GM12878 (cell line): ENCODE data around the gene MAT2B. TPM values are rescaled to one million over a fixed set of nuclear protein-coding genes. Genes with fewer than 3 reads are reported as not detected.

Experiments
- ATAC-seq: fragments of 200-7000 bp; cut with Tn5 transposase; 3 replicates; pipeline ENCODE4 v1.9.1; 2020; ENCODE audit warnings: mild to moderate bottlenecking, moderate library complexity
- BruUV-seq: library from RNA; stranded (reverse); fragments of 400-500 nt; replicated peaks from 2 replicates; lab custom pipeline; 2021; lab: Mats Ljungman, UMichigan
- CTCF ChIA-PET: fragments of 300-600 bp; sonication (Branson Sonifier 250); formaldehyde crosslinking; extraction: SDS; loops from one replicate; lab custom pipeline; 2021; ENCODE audit warnings: inconsistent platforms; lab: Yijun Ruan, JAX
- POLR2A ChIA-PET: fragments of 350-600 bp; formaldehyde crosslinking; extraction: SDS; loops from one replicate; lab custom pipeline; 2021; ENCODE audit warnings: inconsistent platforms; lab: Charles Lee
- RAD21 ChIA-PET: fragments of 300-600 bp; sonication (Branson Sonifier 250); formaldehyde crosslinking; loops from one replicate; lab custom pipeline; 2023; ENCODE audit warnings: antibody characterized with exemption; ENCODE audit not compliant: unreplicated experiment; lab: Charles Lee
- SMC1A ChIA-PET: fragments of 300-600 bp; sonication (Branson Sonifier 250); formaldehyde crosslinking; loops from one replicate; lab custom pipeline; 2023; ENCODE audit not compliant: unreplicated experiment, uncharacterized antibody; lab: Charles Lee
- DNase-seq: peaks from one replicate; pipeline ENCODE4 v3.0.0-alpha.2; 2011; ENCODE audit warnings: low read depth, low spot score
- FAIRE-seq: peaks from 3 replicates; lab custom pipeline; 2011; peaks lifted over from hg19 to GRCh38; lab: Jason Lieb, UNC
- H2AFZ ChIP-seq: 2 replicates; pipeline ENCODE4 v1.6.0; 2011; ENCODE audit warnings: low read depth, low read length, control low read depth; ENCODE audit not compliant: control insufficient read depth
- H3K27ac ChIP-seq: 2 replicates; pipeline ENCODE4 v1.5.1; 2011; ENCODE audit warnings: control low read depth; ENCODE audit not compliant: control insufficient read depth, insufficient read depth
- H3K27me3 ChIP-seq, 2 experiments: replicated peaks in 1 of 2; 2 replicates each; pipeline versions ENCODE4 v1.6.0 to v1.6.1; 2011; ENCODE audit warnings: low read length in 1 of 2; ENCODE audit not compliant: control insufficient read depth in 2 of 2, insufficient read depth in 2 of 2
- H3K36me3 ChIP-seq, 2 experiments: 2 replicates each; pipeline ENCODE4 v1.5.1; 2011; ENCODE audit warnings: low read length in 1 of 2; ENCODE audit not compliant: control insufficient read depth in 2 of 2, insufficient read depth in 2 of 2
- H3K4me1 ChIP-seq: 2 replicates; pipeline ENCODE4 v1.6.1; 2011; ENCODE audit warnings: mild to moderate bottlenecking, low read length, moderate library complexity, mixed read lengths; ENCODE audit not compliant: control insufficient read depth, insufficient read depth
- H3K4me2 ChIP-seq: 2 replicates; pipeline ENCODE4 v1.6.0; 2011; ENCODE audit warnings: control low read depth; ENCODE audit not compliant: control insufficient read depth, insufficient read depth
- H3K4me3 ChIP-seq: fragments of 200-600 bp; sonication (generic); 2 replicates; pipeline ENCODE4 v1.5.1; 2016
- H3K79me2 ChIP-seq: 2 replicates; pipeline ENCODE4 v1.6.0; 2011; ENCODE audit warnings: low read length; ENCODE audit not compliant: control insufficient read depth, insufficient read depth
- H3K9ac ChIP-seq: 2 replicates; pipeline ENCODE4 v1.8.0; 2011; ENCODE audit warnings: low read length, control low read depth, mixed read lengths; ENCODE audit not compliant: control insufficient read depth, insufficient read depth
- H3K9me3 ChIP-seq: replicated peaks from 3 replicates; pipeline ENCODE4 v1.5.1; 2011; ENCODE audit warnings: mild to moderate bottlenecking, low read length; ENCODE audit not compliant: control insufficient read depth, insufficient read depth
- H4K20me1 ChIP-seq: 2 replicates; pipeline ENCODE4 v1.6.0; 2011; ENCODE audit not compliant: control insufficient read depth, insufficient read depth
- BHLHE40 ChIP-seq, 2 experiments: fragments of 450-650 bp in 1 of 2; IDR thresholded peaks; 2 replicates each; pipeline ENCODE4 v1.6.1; 2011 to 2017; ENCODE audit warnings: low read depth in 2 of 2, borderline replicate concordance in 1 of 2, improper control_type of control experiment in 1 of 2, low read length in 1 of 2, mild to moderate bottlenecking in 1 of 2
- EZH2 ChIP-seq: IDR thresholded peaks from 2 replicates; pipeline ENCODE4 v1.6.1; 2012; ENCODE audit warnings: low read depth, mild to moderate bottlenecking, control low read depth, inconsistent platforms, low read length, borderline replicate concordance; ENCODE audit not compliant: control insufficient read depth
- IKZF2 ChIP-seq, 2 experiments: fragments of 450-650 bp; IDR thresholded peaks; 2 replicates each; pipeline ENCODE4 v1.6.1; 2017; ENCODE audit warnings: mild to moderate bottlenecking in 2 of 2, moderate library complexity in 2 of 2
- MAX ChIP-seq: IDR thresholded peaks from 2 replicates; pipeline ENCODE4 v1.6.1; 2012; ENCODE audit warnings: low read depth, low read length, improper control_type of control experiment
- MTA2 ChIP-seq: fragments of 450-650 bp; IDR thresholded peaks from 2 replicates; pipeline ENCODE4 v1.6.1; 2016; ENCODE audit warnings: low read depth, mild to moderate bottlenecking, moderate library complexity
- NFYB ChIP-seq: IDR thresholded peaks from 2 replicates; pipeline ENCODE4 v1.6.1; 2011; ENCODE audit warnings: low read depth, mild to moderate bottlenecking, low read length, improper control_type of control experiment, moderate library complexity; ENCODE audit not compliant: insufficient read depth
- NR2F1 ChIP-seq: fragments of 450-650 bp; conservative IDR thresholded peaks from 2 replicates; pipeline ENCODE4 v1.6.1; 2017; ENCODE audit warnings: mild to moderate bottlenecking
- PAX8 ChIP-seq: fragments of 450-650 bp; IDR thresholded peaks from 2 replicates; pipeline ENCODE4 v1.6.1; 2017; ENCODE audit warnings: mild to moderate bottlenecking, moderate library complexity
- POU2F2 ChIP-seq: IDR thresholded peaks from 3 replicates; pipeline ENCODE4 v1.6.1; 2011; ENCODE audit warnings: low read depth, mild to moderate bottlenecking, low read length, borderline replicate concordance
- SIN3A ChIP-seq: IDR thresholded peaks from 2 replicates; pipeline ENCODE4 v1.6.1; 2012; ENCODE audit warnings: low read depth, low read length, improper control_type of control experiment
- TAF1 ChIP-seq: IDR thresholded peaks from 2 replicates; pipeline ENCODE4 v1.6.1; 2011; ENCODE audit warnings: mild to moderate bottlenecking, low read depth, low read length, borderline replicate concordance
- WGBS: methylation state at CpG from one replicate; pipeline ENCODE4 v1.1.6; 2016; ENCODE audit warnings: low lambda C conversion rate; ENCODE audit not compliant: insufficient replicate concordance, insufficient coverage; ENCODE audit errors: missing lambda C conversion rate; 5-methylcytosine and 5-hydroxymethylcytosine counted together
- in situ Hi-C: fragments of 300-500 bp; cut with MboI; formaldehyde crosslinking; loops from 9 replicates; pipeline ENCODE4 v1.14.3; 2018; ENCODE audit warnings: mixed read lengths
- intact Hi-C: fragments of 100-400 bp; cut with micrococcal nuclease; formaldehyde crosslinking; loops from one replicate; pipeline ENCODE4 v1.14.2; 2022; ENCODE audit not compliant: unreplicated experiment
- polyA plus RNA-seq, 11 experiments: library from polyadenylated mRNA; depleted of rRNA in 4 of 11; unstranded in 6 of 11; stranded (reverse) in 5 of 11; fragments of >200 nt; fragmentation: Nextera tagmentation in 4 of 11; fragmentation: Illumina TruSeq in 1 of 11; extraction: Ambion mirVana in 4 of 11; extraction: Trizol in 1 of 11; gene quantifications; 1 replicate in 1 of 11; 2 replicates in 10 of 11; pipeline versions ENCODE4 v1.2.1 to v1.2.3, GENCODE V29; 2011 to 2016; ENCODE audit warnings: inconsistent platforms in 2 of 11, missing spikeins in 2 of 11, low read depth in 1 of 11
- total RNA-seq, 4 experiments: library from RNA; depleted of rRNA in 3 of 4; stranded (reverse); fragments of >200 nt in 3 of 4; fragmentation: Illumina TruSeq in 1 of 4; extraction: Trizol in 1 of 4; gene quantifications; 2 replicates each; pipeline versions ENCODE4 v1.2.1 to v1.2.3, GENCODE V29; 2013 to 2021
- TF ChIP-seq, protein P1 (sequence below): IDR thresholded peaks from 2 replicates; pipeline ENCODE4 v1.6.1; 2012; ENCODE audit warnings: low read length, inconsistent platforms
- TF ChIP-seq, protein P2 (sequence below): fragments of 450-650 bp; IDR thresholded peaks from 2 replicates; pipeline ENCODE4 v1.6.1; 2016; ENCODE audit warnings: mild to moderate bottlenecking
- TF ChIP-seq, protein P3 (sequence below): fragments of 450-650 bp; IDR thresholded peaks from 2 replicates; pipeline ENCODE4 v1.6.1; 2017; ENCODE audit warnings: low read depth, mild to moderate bottlenecking, moderate library complexity

MAT2B gene
- total and polyA plus RNA-seq, 10 of the 15 experiments (the other 5 are each of a cell fraction or from before 2014, with no cell fraction given), result 43.2 to 122 (median 63.7) TPM

GRCh38 chr5:163502521-163502920 lies 2.9 kb upstream of the MAT2B start (continued):
- TF ChIP-seq, protein P1, sequence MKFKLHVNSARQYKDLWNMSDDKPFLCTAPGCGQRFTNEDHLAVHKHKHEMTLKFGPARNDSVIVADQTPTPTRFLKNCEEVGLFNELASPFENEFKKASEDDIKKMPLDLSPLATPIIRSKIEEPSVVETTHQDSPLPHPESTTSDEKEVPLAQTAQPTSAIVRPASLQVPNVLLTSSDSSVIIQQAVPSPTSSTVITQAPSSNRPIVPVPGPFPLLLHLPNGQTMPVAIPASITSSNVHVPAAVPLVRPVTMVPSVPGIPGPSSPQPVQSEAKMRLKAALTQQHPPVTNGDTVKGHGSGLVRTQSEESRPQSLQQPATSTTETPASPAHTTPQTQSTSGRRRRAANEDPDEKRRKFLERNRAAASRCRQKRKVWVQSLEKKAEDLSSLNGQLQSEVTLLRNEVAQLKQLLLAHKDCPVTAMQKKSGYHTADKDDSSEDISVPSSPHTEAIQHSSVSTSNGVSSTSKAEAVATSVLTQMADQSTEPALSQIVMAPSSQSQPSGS, result no peak
- TF ChIP-seq, protein P2, sequence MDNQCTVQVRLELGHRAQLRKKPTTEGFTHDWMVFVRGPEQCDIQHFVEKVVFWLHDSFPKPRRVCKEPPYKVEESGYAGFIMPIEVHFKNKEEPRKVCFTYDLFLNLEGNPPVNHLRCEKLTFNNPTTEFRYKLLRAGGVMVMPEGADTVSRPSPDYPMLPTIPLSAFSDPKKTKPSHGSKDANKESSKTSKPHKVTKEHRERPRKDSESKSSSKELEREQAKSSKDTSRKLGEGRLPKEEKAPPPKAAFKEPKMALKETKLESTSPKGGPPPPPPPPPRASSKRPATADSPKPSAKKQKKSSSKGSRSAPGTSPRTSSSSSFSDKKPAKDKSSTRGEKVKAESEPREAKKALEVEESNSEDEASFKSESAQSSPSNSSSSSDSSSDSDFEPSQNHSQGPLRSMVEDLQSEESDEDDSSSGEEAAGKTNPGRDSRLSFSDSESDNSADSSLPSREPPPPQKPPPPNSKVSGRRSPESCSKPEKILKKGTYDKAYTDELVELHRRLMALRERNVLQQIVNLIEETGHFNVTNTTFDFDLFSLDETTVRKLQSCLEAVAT, result no peak
- no peak for TF ChIP-seq MTA2

DNA sequence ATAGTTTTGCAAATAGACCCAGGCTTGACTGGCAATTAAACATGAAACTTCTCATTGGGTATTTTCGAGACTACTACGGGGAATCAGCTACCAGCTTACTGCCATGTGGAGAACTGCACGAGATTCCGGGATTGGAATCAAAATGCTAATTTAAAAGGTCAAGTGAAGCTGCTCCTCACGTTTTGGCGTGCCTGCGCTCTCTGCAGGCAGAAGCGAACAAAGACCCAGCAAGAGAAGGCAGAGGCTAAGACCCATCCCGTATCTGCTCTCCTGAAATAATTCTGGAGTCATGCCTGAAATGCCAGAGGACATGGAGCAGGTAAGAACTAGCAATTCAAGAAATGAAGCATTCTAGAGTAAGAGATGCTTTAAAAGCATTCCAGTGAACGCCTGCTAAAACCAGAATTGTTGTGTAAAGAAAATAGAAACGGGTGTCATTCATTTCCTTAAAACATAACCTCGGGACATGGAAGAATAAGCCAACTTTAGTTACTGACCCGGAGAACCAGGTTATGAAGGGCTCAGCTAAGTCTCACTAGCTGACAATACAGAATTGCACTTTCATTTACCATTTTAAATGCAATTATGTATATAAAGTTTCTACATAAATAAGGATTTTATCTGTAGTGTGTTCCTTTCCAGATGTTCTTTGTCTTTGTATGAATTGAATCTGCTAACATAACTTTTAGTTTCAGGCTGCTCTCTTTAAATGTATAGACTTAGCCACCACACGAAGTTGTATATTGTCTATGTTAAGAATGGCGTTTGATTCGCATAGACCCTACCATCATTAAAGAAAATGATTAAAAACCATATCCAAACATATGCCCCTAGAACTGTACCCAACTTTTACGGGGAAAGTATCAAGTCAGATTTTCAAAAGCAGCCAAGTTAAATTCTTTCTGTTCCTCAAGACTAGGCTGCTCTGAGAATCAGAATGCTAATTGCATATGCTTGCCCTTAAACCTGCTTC lies 2.0 kb upstream of the MAT2B start:
- CTCF ChIA-PET, result interaction anchor here (0.8 to 3.0 kb wide), 8 partner anchors 14 to 63 kb away, joined by 3 to 14 read pairs (median 7); partner anchors contain the start of gene NUDCD2
- RAD21 ChIA-PET, result interaction anchor here (0.8 to 1.4 kb wide), 5 partner anchors 28 to 42 kb away, joined by 3 to 4 read pairs (median 3); no protein-coding TSS in a partner anchor
- TF ChIP-seq NFYB (peak; percentile 73), EZH2 (no peak), IKZF2 (IDR thresholded peaks at IDR 0.05) (peak in 1 of 2 experiments; percentile 25; a peak in 2 of 4 replicates), TAF1 (peak; percentile 32; the same call in 1 of the 2 replicates), SIN3A (no peak), NR2F1 (peak; percentile 86), BHLHE40 (IDR thresholded peaks at IDR 0.05; ENCODE audit: borderline replicate concordance in 1 of 2, low read depth in 2 of 2, low read length in 1 of 2) (peak; percentile 91 to 92), POU2F2 (peak; percentile 72; the same call in 1 of the 3 replicates), PAX8 (0 out of 2 replicates have a peak, but pooled peaks have one; percentile 62), MAX (0 out of 2 replicates have a peak, but pooled peaks have one; percentile 21)
- TF ChIP-seq, protein P3, sequence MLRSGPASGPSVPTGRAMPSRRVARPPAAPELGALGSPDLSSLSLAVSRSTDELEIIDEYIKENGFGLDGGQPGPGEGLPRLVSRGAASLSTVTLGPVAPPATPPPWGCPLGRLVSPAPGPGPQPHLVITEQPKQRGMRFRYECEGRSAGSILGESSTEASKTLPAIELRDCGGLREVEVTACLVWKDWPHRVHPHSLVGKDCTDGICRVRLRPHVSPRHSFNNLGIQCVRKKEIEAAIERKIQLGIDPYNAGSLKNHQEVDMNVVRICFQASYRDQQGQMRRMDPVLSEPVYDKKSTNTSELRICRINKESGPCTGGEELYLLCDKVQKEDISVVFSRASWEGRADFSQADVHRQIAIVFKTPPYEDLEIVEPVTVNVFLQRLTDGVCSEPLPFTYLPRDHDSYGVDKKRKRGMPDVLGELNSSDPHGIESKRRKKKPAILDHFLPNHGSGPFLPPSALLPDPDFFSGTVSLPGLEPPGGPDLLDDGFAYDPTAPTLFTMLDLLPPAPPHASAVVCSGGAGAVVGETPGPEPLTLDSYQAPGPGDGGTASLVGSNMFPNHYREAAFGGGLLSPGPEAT, result 0 out of 2 replicates have a peak, but pooled peaks have one; percentile 21

More for the DNA sequence above, 2.0 kb upstream of the MAT2B start:
- H3K79me2 ChIP-seq, result peaks cover 37% of the 10 kb centered on the region
- H3K4me3 ChIP-seq, result peak overlapping the region; percentile 84
- DNase-seq (peak; percentile 43), ATAC-seq (peak; percentile 2; the same call in 1 of the 3 replicates), FAIRE-seq (peak; percentile 13)
- intact Hi-C loops (no loop called here), in situ Hi-C loops (no loop called here)
- no peaks in the 10 kb centered on the region for H3K27me3 ChIP-seq
- H3K36me3 ChIP-seq, result no peaks in the 10 kb centered on the region
- peak overlapping the region; percentile 93 for H3K9ac ChIP-seq
- WGBS, result under 1% methylated on average over 17 of the region's 17 CpGs
- ChIA-PET SMC1A (interaction anchor here (0.5 to 3.7 kb wide), 7 partner anchors 9 to 899 kb away, joined by 3 to 14 read pairs (median 5); partner anchors contain the start of gene HMMR), POLR2A (interaction anchor here (0.6 to 4.6 kb wide), 5 partner anchors 11 to 56 kb away, joined by 3 to 61 read pairs (median 4); partner anchors contain the start of genes HMMR and NUDCD2)
- H4K20me1 ChIP-seq, result no peaks in the 10 kb centered on the region
- 0 out of 2 replicates have a peak, but pooled peaks cover under 1% of the 10 kb centered on the region for H3K4me1 ChIP-seq
- BruUV-seq, result no TSS peak
- peak overlapping the region; percentile 93 for H3K4me2 ChIP-seq
- peak overlapping the region; percentile 89 for H2AFZ ChIP-seq
- H3K27ac ChIP-seq, result peak overlapping the region; percentile 43
- H3K9me3 ChIP-seq, result no peaks in the 10 kb centered on the region
